ENCODE measurements around the gene LACRT.

LACRT gene

DNA sequence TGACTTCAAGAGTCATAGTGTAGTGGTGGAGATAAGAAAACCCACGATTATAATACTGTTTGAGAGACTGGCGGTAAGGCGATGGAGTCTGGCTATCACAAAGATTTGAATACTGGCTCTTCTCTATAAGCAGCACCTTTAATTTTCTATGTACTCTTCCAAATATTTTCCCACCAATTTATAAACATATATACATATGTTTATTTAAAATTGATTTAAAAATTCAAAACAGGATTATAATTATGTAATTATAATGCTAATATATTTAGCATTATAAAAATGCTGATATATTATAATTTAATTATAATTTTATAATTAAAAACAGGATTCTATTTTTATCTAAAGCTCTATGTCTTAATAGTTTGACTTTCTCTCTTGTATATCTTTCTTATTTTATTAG, 28.9 kb upstream of the LACRT start:
- no peak overlapping the region for H3K27ac ChIP-seq
- no peak for TF ChIP-seq ZFX (IDR thresholded peaks at IDR 0.05; ENCODE audit: borderline replicate concordance)
- TF ChIP-seq, protein P1, sequence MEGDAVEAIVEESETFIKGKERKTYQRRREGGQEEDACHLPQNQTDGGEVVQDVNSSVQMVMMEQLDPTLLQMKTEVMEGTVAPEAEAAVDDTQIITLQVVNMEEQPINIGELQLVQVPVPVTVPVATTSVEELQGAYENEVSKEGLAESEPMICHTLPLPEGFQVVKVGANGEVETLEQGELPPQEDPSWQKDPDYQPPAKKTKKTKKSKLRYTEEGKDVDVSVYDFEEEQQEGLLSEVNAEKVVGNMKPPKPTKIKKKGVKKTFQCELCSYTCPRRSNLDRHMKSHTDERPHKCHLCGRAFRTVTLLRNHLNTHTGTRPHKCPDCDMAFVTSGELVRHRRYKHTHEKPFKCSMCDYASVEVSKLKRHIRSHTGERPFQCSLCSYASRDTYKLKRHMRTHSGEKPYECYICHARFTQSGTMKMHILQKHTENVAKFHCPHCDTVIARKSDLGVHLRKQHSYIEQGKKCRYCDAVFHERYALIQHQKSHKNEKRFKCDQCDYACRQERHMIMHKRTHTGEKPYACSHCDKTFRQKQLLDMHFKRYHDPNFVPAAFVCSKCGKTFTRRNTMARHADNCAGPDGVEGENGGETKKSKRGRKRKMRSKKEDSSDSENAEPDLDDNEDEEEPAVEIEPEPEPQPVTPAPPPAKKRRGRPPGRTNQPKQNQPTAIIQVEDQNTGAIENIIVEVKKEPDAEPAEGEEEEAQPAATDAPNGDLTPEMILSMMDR (IDR thresholded peaks at IDR 0.05) = no peak

DNA sequence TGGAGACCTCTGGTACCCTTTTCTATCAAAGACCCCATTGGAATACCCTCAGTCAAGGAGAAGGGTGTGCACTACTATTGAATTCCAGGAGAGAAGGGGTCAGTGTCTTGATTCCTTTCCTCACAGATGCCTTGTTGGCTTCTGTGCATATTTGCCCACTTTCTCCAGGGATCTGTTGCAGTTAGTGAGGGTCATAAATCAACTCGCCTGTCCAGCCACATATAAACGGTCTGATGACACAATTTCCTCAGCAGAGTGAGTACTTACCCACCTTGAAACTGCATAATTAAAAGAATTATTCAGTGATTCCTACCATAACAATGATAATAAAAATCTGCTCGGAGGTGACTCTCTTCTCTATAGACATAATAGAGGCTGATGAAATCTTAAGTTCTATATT, 27.3 kb upstream of the LACRT start:
- no peak overlapping the region for H3K27ac ChIP-seq
- no peak for TF ChIP-seq ZFX (IDR thresholded peaks at IDR 0.05; ENCODE audit: borderline replicate concordance)
- TF ChIP-seq, protein P1 (IDR thresholded peaks at IDR 0.05) = no peak

DNA sequence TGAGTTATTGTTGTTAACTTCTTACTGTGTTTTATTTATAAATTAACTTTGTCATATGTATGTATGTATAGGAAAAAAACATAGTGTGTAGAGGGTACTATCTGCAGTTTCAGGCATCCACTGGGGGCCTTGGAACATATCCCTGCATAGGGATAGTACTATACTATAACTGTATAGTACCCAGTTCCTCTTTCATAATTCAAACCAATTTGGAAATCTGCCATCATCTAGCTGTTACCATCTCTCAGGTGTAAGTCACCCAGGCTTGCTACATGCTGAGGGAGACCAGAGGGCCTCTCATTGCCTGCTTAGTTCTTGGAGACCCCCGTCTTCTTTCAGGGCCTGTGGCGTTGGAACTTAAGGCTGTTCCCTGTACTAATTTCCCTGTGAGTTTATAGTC, 26.4 kb upstream of the LACRT start:
- no peak overlapping the region for H3K27ac ChIP-seq
- TF ChIP-seq, protein P1 (IDR thresholded peaks at IDR 0.05) = no peak
- no peak for TF ChIP-seq ZFX (IDR thresholded peaks at IDR 0.05; ENCODE audit: borderline replicate concordance)

DNA sequence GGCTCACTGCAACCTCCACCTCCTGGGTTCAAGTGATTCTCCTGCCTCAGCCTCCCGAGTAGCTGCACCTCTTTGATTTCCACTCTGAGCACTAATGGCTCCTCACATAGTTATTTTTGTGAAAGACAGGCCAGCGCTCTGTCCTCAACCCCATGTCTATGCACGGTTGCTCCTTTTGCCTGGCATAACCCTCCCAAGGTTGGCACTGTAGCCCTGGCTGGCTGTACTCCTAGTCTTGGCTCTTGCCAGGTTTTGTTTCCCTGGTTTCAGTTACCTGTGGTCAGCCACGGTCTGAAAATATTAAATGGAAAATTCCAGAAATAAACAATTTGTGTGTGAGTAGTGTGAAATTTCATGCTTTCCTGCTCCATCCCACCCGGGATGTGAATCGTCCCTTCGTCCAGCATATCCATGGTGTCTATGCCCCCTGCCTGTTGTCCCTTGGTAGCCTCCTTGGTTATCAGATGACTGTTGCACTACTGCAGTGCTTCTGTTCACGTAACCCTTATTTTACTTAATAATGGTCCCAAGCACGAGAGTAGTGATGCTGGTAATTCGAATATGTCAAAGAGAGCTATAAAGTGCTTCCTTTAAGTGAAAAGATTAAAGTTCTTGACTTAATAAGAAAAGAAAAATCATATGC, 25.7 kb upstream of the LACRT start:
- no peak for TF ChIP-seq ZFX (IDR thresholded peaks at IDR 0.05; ENCODE audit: borderline replicate concordance)
- TF ChIP-seq, protein P1 (IDR thresholded peaks at IDR 0.05) = no peak
- H3K27ac ChIP-seq = no peak overlapping the region

DNA sequence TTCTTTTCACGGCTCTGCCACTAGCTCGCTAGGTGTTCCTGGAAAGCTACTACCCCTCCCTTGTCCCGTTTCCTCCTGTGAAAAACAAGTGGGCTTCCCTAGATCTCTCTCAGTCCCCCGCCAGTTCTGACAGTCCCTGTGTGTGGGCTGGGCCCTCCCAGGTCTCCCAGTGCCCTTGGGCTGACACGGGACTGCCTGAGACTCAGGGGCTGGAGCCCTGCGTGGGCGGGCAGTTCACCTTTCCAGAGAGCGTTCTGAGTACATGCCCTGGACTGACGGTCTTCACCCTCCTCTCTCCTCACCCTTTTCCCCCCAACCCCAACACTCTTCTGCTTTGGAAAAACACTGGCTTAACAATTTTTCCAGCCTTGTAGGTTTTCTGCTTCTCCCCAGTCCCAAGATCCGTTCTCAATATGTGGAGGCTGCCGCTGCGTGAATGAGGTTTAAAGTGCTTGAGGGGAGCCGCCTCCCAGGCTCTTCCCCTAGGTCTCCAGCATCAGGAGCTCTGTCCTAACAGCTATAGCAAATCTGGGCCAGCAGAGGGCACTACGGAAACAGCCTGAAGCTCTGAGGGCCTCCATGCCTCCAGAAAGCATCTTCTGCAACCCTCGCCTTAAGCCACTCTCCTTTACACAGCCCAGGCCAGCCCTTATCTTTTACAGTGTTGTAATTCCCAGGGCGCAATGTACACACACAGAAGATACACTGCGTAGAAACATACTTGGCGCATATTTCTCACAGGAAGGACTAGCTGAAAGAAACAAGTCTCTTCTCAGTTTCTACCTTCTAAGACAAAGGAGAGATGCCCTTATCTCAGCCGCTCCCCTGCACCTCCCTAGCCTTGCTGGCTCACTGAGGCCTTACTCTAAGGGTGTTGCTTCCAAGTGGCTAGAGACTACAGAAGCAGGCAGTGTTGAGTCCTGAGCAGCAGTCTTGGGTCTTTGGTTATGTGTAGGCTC, 23.9 kb upstream of the LACRT start:
- H3K27ac ChIP-seq = no peak overlapping the region
- TF ChIP-seq ZFX (IDR thresholded peaks at IDR 0.05; ENCODE audit: borderline replicate concordance) = no peak
- TF ChIP-seq, protein P1 (IDR thresholded peaks at IDR 0.05) = peak; percentile 95

DNA sequence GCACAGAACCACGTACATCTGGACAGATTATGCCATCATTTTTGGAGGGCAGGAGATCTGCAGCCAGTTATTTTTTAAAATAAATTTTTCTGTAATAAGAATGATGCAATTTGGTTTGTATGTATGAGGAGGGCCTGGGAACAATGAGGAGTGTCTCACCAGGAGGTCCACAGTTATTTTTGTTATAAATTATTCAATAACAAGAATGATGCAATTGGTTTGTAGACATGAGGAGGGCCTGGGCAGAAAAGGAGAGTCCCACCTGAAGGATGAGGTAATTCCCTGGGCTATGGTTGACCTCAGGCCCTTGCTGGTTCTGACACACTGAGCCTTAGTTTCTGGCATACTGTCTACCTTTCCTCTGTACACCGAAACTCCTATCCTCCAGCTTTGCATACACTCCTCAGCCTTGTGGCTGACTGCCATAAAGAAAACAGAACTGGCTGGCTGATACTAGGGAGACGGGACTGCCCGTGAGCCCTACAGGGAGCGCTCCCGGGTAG, 22.5 kb upstream of the LACRT start:
- H3K27ac ChIP-seq = no peak overlapping the region
- TF ChIP-seq, protein P1 (IDR thresholded peaks at IDR 0.05) = no peak
- no peak for TF ChIP-seq ZFX (IDR thresholded peaks at IDR 0.05; ENCODE audit: borderline replicate concordance)

DNA sequence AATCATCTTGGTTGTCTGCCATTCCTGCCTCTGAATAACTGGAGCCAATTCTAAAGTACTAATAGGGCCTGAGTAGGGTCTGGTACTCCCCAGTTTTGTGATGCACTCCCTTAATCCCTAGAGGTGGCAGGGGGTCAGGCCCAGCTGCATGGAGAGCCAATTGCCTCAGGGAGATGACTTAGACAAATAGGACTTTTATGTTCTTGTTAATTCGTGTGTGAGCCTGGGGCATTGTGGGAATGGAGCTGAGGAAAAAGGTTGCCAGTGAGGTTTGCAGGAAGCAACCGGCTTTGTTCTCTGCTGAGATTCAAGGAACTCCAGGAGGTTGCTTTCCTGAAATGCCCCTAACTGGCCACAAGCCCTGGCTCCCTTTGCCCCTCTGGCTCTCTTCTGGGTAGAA, 20.2 kb upstream of the LACRT start:
- TF ChIP-seq, protein P1 (IDR thresholded peaks at IDR 0.05) = no peak
- TF ChIP-seq ZFX (IDR thresholded peaks at IDR 0.05; ENCODE audit: borderline replicate concordance) = no peak
- no peak overlapping the region for H3K27ac ChIP-seq
